ENCODE data around the gene COA1. TPM values are rescaled to one million over a fixed set of nuclear protein-coding genes. Genes with fewer than 3 reads are reported as not detected.

The COA1 gene
- total and polyA plus RNA-seq, 9 donors, result 33.2 to 67.7 (median 51.7) TPM

- TF ChIP-seq POLR2A (IDR thresholded peaks at IDR 0.05) (no peak), EP300 (IDR thresholded peaks at IDR 0.05) (no peak), CTCF (IDR thresholded peaks at IDR 0.05) (no peak)
- WGBS, 3 donors, result 84 to 98% (median 87%) methylated on average over 3 of the region's 3 CpGs
- intact Hi-C loops (cut with DNase I), result no loop called here
- no peak overlapping the region for H3K4me3 ChIP-seq
- no peaks in the 10 kb centered on the region for H3K27me3 ChIP-seq
- no peaks in the 10 kb centered on the region for H3K9me3 ChIP-seq
- DNase-seq, result no peak
- H3K27ac ChIP-seq, result no peak overlapping the region
- H3K4me1 ChIP-seq (ENCODE audit: insufficient read depth), result peaks cover 12% of the 10 kb centered on the region
- no peaks in the 10 kb centered on the region for H3K36me3 ChIP-seq
Observed at GRCh38 chr7:43592326-43592725, 137.0 kb downstream of the COA1 start.

GRCh38 chr7:43591558-43592180 is 137.7 kb downstream of the COA1 start:
- 53 to 66% (median 55%) methylated on average over 4 of the region's 4 CpGs for WGBS, 3 donors

GRCh38 chr7:43590862-43591557 is 138.3 kb downstream of the COA1 start:
- no peaks in the 10 kb centered on the region for H3K36me3 ChIP-seq
- H3K9me3 ChIP-seq, result no peaks in the 10 kb centered on the region
- 70 to 77% (median 73%) methylated on average over 2 of the region's 2 CpGs for WGBS, 3 donors
- H3K27me3 ChIP-seq, result no peaks in the 10 kb centered on the region
- intact Hi-C loops (cut with DNase I), result no loop called here
- peaks cover 12% of the 10 kb centered on the region for H3K4me1 ChIP-seq (ENCODE audit: insufficient read depth)
- H3K4me3 ChIP-seq, result no peak overlapping the region
- no peak for DNase-seq
- H3K27ac ChIP-seq, result no peak overlapping the region
- no peak for TF ChIP-seq CTCF (IDR thresholded peaks at IDR 0.05)
- TF ChIP-seq POLR2A (IDR thresholded peaks at IDR 0.05), result no peak
- TF ChIP-seq EP300 (IDR thresholded peaks at IDR 0.05), result no peak

More at GRCh38 chr7:43591558-43592180, 137.7 kb downstream of the COA1 start:
- no peak for TF ChIP-seq CTCF (IDR thresholded peaks at IDR 0.05)
- TF ChIP-seq EP300 (IDR thresholded peaks at IDR 0.05), result no peak
- no peak for TF ChIP-seq POLR2A (IDR thresholded peaks at IDR 0.05)
- no peak overlapping the region for H3K27ac ChIP-seq
- DNase-seq, result no peak
- H3K9me3 ChIP-seq, result no peaks in the 10 kb centered on the region
- H3K36me3 ChIP-seq, result no peaks in the 10 kb centered on the region
- H3K27me3 ChIP-seq, result no peaks in the 10 kb centered on the region
- no peak overlapping the region for H3K4me3 ChIP-seq
- peaks cover 12% of the 10 kb centered on the region for H3K4me1 ChIP-seq (ENCODE audit: insufficient read depth)
- intact Hi-C loops (cut with DNase I), result no loop called here

GRCh38 chr7:43589728-43590127 is 139.6 kb downstream of the COA1 start:
- H3K27ac ChIP-seq, result no peak overlapping the region
- no peaks in the 10 kb centered on the region for H3K9me3 ChIP-seq
- H3K36me3 ChIP-seq, result no peaks in the 10 kb centered on the region
- peaks cover 14% of the 10 kb centered on the region for H3K4me1 ChIP-seq (ENCODE audit: insufficient read depth)
- H3K27me3 ChIP-seq, result no peaks in the 10 kb centered on the region
- H3K4me3 ChIP-seq, result no peak overlapping the region
- TF ChIP-seq CTCF (IDR thresholded peaks at IDR 0.05) (no peak), EP300 (IDR thresholded peaks at IDR 0.05) (no peak), POLR2A (IDR thresholded peaks at IDR 0.05) (no peak)
- intact Hi-C loops (cut with DNase I), result loop anchor here in 1 of 4 donors (10.0 kb wide), 1 partner anchor 55 kb away; no protein-coding TSS in a partner anchor
- 97 to 100% (median 99%) methylated on average over 3 of the region's 3 CpGs for WGBS, 3 donors
- no peak for DNase-seq

Other genes with a start within 250 kb of the COA1 start
- gene STK17A, start 146.4 kb downstream of the COA1 start, total RNA-seq, result 10 to 100 TPM in 6 of 7 donors, 1 to 10 TPM in 1; 9.9 to 19.9 (median 12.7) TPM
- gene STK17A, start 146.4 kb downstream of the COA1 start, polyA plus RNA-seq, result 10 to 100 TPM; 11.1 to 14.9 TPM
- 10 to 100 TPM; 47.6 to 75.1 (median 65.2) TPM for gene BLVRA, start 29.2 kb upstream of the COA1 start, total RNA-seq
- 10 to 100 TPM; 64.4 to 66.4 TPM for gene BLVRA, start 29.2 kb upstream of the COA1 start, polyA plus RNA-seq
- 100 to 1,000 TPM in 1 of 7 donors, 10 to 100 TPM in 6; 73.0 to 111 (median 90.9) TPM for gene MRPS24, start 140.0 kb upstream of the COA1 start, total RNA-seq
- gene MRPS24, start 140.0 kb upstream of the COA1 start, polyA plus RNA-seq, result 100 to 1,000 TPM; 104 to 124 TPM
- gene URGCP, start 177.1 kb upstream of the COA1 start, total RNA-seq, result 10 to 100 TPM; 20.9 to 41.0 (median 38.8) TPM
- gene URGCP, start 177.1 kb upstream of the COA1 start, polyA plus RNA-seq, result 10 to 100 TPM; 19.3 to 55.1 TPM
- gene UBE2D4, start 196.9 kb upstream of the COA1 start, total RNA-seq, result 10 to 100 TPM in 6 of 7 donors, 1 to 10 TPM in 1; 9.1 to 24.8 (median 19.1) TPM
- gene UBE2D4, start 196.9 kb upstream of the COA1 start, polyA plus RNA-seq, result 10 to 100 TPM in 1 of 2 donors, 1 to 10 TPM in 1; 9.9 to 32.1 TPM

All from ovary (tissue), 9 donors.